ENCODE results near the gene PARP3. TPM values are rescaled to one million over a fixed set of nuclear protein-coding genes. Genes with fewer than 3 reads are reported as not detected.

PARP3 gene
- total RNA-seq, 4 donors from 2014 or later: 5.1 to 22.4 (median 11.4) TPM

DNA sequence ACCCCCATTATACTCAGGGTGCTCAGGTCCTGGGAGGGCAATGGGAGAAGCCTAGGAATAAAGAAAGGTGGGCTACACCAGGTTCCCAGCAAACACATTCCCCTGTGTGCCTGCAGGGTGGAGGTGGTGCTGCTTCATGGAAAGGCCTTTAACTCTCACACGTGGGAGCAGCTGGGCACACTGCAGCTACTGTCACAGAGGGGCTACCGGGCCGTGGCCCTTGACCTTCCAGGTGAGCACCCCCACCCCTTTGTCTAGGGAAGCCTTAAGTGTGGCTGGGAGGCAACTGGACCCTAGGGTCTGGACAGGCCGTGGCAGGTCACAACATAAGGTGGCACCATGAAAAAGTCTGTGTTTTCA lies 36.0 kb downstream of the PARP3 start:
- no peak for TF ChIP-seq POLR2A (IDR thresholded peaks at IDR 0.05)
- TF ChIP-seq, protein P1, sequence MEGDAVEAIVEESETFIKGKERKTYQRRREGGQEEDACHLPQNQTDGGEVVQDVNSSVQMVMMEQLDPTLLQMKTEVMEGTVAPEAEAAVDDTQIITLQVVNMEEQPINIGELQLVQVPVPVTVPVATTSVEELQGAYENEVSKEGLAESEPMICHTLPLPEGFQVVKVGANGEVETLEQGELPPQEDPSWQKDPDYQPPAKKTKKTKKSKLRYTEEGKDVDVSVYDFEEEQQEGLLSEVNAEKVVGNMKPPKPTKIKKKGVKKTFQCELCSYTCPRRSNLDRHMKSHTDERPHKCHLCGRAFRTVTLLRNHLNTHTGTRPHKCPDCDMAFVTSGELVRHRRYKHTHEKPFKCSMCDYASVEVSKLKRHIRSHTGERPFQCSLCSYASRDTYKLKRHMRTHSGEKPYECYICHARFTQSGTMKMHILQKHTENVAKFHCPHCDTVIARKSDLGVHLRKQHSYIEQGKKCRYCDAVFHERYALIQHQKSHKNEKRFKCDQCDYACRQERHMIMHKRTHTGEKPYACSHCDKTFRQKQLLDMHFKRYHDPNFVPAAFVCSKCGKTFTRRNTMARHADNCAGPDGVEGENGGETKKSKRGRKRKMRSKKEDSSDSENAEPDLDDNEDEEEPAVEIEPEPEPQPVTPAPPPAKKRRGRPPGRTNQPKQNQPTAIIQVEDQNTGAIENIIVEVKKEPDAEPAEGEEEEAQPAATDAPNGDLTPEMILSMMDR (IDR thresholded peaks at IDR 0.05): no peak
- no peaks in the 10 kb centered on the region for H3K36me3 ChIP-seq
- no peak overlapping the region for H3K27ac ChIP-seq
- no peaks in the 10 kb centered on the region for H3K9me3 ChIP-seq
- DNase-seq: no peak
- H3K4me3 ChIP-seq: no peak overlapping the region
- peaks cover 0 to 8% of the 10 kb centered on the region in 2 donors for H3K4me1 ChIP-seq
- intact Hi-C loops (cut with DNase I; ENCODE audit: low total_unique reads): no loop called here
- no peaks in the 10 kb centered on the region for H3K27me3 ChIP-seq

DNA sequence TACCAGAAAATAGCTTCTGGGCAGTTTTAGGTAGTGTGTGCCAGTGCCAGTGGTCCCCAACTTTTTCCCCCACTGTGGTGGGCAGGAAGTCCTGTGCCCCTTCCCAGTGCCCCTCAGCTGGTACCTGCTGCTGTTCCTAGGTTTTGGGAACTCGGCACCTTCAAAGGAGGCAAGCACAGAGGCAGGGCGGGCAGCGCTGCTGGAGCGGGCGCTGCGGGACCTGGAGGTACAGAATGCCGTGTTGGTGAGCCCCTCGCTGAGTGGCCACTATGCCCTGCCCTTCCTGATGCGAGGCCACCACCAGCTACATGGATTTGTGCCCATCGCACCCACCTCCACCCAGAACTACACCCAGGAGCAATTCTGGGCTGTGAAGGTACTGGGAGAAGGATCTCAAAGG lies 38.1 kb downstream of the PARP3 start:
- Histone ChIP-seq H3K27ac (no peak overlapping the region), H3K36me3 (no peaks in the 10 kb centered on the region), H3K4me3 (no peak overlapping the region), H3K27me3 (no peaks in the 10 kb centered on the region), H3K9me3 (no peaks in the 10 kb centered on the region), H3K4me1 (peaks cover 0 to 8% of the 10 kb centered on the region in 2 donors)
- no peak for DNase-seq
- intact Hi-C loops (cut with DNase I; ENCODE audit: low total_unique reads): no loop called here
- TF ChIP-seq, protein P1 (IDR thresholded peaks at IDR 0.05): no peak
- TF ChIP-seq POLR2A (IDR thresholded peaks at IDR 0.05): no peak

DNA sequence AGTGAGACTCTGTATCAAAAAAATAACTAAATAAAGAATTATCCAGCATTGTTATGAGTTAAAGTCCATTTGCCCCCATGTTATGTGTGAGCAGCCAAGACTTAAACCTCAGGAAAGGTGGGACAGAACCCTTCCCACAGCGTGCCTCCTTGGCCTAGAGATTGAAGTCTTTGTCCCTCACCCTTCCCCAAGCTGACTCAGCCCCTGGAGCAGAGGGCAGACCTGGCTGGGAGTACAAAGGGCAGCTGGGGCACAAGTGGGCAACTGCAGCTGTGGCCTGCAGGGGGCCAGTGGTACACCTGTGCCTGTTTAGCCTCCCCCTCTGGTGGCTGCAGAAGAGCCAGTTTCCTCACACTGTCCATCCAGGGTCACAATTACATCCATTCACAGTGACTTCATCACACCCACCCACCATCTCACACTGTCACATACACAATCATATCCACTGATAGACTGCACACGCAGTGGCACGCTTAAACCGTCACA lies 40.2 kb downstream of the PARP3 start:
- no peak for TF ChIP-seq POLR2A (IDR thresholded peaks at IDR 0.05)
- TF ChIP-seq, protein P1 (IDR thresholded peaks at IDR 0.05): peak in 2 of 4 experiments; percentile 19 to 34
- Histone ChIP-seq H3K36me3 (no peaks in the 10 kb centered on the region), H3K4me3 (peak overlapping the region; percentile 45 to 53), H3K27ac (peak overlapping the region; percentile 90 to 94), H3K27me3 (no peaks in the 10 kb centered on the region), H3K9me3 (no peaks in the 10 kb centered on the region), H3K4me1 (peaks cover 0 to 8% of the 10 kb centered on the region in 2 donors)
- no peak for DNase-seq
- intact Hi-C loops (cut with DNase I; ENCODE audit: low total_unique reads): no loop called here

DNA sequence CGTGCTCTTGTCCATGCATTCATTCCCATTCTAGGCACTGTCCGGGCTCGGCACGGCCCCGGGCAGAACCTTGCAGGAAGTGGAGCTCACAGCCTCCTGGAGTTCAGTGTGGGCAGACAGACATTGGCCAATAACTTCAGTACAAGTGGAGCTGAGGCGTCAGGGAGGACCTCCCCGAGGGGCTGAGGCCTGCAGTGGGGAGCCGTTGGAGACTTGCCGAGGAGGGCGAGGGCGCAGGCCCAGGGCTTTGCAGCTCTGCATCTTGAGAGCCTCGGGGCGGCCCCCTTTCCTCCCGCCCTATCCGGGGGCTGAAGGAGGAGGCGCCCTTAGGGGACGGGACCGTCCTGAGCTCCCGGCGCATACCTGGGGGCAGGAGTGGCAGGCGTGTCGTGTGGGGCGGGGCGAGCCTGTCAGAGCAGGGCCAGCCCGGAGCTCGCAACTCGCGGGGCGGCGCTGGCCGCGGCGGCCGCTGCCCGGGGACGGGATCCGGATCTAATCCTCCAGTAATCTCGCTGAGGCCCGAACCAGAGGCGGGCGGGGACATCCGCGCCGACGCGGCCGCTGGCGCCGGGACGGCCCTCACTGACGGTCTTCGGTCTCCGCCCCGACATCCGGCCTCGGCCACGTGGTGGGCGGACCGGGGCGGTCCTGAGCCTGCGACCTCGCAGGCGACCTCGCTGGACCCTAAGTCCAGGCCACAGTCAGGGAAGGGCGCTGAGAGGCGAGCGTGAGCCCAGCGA lies 40.8 kb downstream of the PARP3 start, which contains the start of gene ACY1:
Gene ACY1 (plus strand): TSS at position 698 of the 740 bp plus-strand sequence. CDS start 530 bp downstream, outside the sequence.
- Histone ChIP-seq H3K4me3 (peak within 1 kb of the TSS; percentile 45 to 53), H3K27me3 (no peaks in the 10 kb centered on the region), H3K4me1 (peaks cover 0 to 8% of the 10 kb centered on the region in 2 donors), H3K27ac (peak within 1 kb of the TSS; percentile 90 to 94), H3K9me3 (no peaks in the 10 kb centered on the region), H3K36me3 (no peaks in the 10 kb centered on the region)
- DNase-seq: peak; percentile 80 to 88
- intact Hi-C loops (cut with DNase I; ENCODE audit: low total_unique reads): no loop called here
- peak; percentile 49 to 74 for TF ChIP-seq POLR2A (IDR thresholded peaks at IDR 0.05)
- TF ChIP-seq, protein P1 (IDR thresholded peaks at IDR 0.05): peak in 1 of 4 experiments; percentile 31

DNA sequence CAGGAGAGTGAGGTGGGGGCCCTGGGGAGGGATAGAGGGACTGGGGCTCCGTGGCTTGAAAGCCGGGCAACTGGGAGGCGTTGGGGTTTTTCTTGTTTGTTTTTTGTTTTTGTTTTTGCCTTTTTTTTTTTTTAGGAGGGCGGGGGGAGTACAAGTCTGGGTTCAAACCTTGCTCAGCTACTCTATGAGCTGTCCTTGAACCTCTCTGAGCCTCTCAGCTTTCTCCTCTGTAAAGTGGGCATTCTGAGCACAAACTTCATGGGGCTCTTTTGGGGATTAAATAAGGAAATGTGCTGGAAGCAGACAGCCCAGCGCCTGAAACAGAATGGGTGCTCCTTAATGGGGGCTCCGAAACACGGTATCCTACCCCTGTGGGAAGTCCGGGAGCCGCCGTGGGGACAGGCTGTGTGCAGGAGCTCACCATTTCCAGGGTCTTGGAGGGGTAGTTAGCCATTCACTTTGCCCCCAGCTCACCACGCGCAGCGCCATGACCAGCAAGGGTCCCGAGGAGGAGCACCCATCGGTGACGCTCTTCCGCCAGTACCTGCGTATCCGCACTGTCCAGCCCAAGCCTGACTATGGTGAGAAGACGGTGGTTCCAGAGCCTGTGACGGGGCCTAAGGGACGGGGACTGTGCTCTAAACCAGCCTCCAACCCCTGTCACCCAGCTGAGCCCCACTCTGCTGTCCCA lies 41.6 kb downstream of the PARP3 start:
- H3K9me3 ChIP-seq: no peaks in the 10 kb centered on the region
- peak overlapping the region; percentile 45 to 53 for H3K4me3 ChIP-seq
- H3K27me3 ChIP-seq: no peaks in the 10 kb centered on the region
- DNase-seq: no peak
- H3K4me1 ChIP-seq: peaks cover 0 to 8% of the 10 kb centered on the region in 2 donors
- no peak for TF ChIP-seq POLR2A (IDR thresholded peaks at IDR 0.05)
- TF ChIP-seq, protein P1 (IDR thresholded peaks at IDR 0.05): no peak
- peak overlapping the region; percentile 90 to 94 for H3K27ac ChIP-seq
- intact Hi-C loops (cut with DNase I; ENCODE audit: low total_unique reads): no loop called here
- no peaks in the 10 kb centered on the region for H3K36me3 ChIP-seq

All from uterus (tissue), 4 donors.